NCI-H1417 (cell line): ENCODE results near the gene COL5A3.

ENCODE experiments used
- DNase-seq, 3 experiments: peaks; one replicate each; lab custom pipeline; 2025; lab: John Stamatoyannopoulos, UW

The COL5A3 gene

DNA sequence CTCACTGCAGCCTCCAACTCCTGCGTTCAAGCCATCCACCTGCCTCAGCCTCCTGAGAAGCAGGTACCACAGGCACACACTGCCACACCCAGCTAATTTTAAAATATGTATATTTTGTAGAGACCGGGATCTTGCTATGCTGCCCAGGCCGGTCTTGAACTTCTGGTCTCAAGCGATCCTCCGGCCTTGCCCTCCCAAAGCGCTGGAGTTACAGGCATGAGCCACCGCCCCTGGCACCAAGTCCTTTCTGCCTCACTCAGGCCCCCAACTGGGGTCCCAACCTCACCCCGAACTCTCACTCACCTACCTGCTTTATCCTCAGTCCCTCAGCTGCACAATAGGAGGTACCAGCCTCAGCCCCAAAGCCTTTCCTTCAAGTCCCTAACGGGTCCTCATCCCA, 635 bp upstream of the COL5A3 start:
- no peak for DNase-seq

DNA sequence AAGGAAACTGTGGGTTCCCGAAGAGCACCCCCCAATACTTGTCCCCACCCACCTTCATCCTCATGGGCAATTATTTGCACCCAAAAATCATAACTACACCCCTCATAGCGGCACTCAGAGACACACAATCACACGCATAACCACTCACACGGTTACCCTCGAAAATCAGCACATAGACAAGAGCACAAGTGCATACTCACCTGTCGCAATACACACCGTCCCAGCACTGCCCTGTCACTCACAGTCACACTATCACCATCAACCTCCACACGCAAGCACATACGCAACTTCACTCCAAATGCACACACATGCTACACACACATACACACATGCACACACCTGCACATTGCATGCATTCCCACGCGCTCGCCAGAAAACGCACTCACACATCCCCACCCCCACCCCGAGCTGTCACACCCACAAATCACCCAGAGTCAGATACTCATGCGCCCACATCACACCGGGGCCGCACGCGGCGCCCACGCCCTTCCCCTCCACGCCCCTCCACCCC, 535 bp downstream of the COL5A3 start:
- no peak for DNase-seq

DNA sequence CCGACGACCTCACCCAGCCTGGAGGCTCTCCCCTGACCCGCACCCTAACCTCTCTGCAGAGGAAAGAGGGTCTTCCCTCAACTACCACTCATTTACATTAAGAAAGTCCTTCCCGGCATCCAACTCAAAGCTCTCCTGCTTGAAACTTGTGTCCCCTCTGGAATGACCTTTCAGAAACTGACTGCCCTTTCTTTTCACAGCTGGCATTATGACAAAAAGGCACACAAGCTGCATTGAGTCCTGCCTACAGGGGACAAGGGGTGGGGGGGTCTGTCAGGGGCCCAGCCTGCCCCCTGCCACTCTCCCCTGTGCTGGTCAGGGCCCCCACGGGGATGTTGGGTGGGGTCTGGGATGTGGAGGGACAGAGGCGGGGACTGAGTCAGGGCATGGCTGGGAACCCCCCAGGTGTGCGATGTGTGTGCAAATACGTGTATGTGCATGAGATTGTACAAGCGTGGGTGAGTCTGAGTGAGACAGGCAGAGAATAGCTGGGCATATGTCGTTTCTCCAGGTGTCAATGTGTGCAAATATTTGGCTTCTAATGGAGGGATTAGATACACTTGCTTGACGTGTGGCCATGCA, 2.0 kb downstream of the COL5A3 start:
- peak in 1 of 3 experiments; percentile 14 for DNase-seq

DNA sequence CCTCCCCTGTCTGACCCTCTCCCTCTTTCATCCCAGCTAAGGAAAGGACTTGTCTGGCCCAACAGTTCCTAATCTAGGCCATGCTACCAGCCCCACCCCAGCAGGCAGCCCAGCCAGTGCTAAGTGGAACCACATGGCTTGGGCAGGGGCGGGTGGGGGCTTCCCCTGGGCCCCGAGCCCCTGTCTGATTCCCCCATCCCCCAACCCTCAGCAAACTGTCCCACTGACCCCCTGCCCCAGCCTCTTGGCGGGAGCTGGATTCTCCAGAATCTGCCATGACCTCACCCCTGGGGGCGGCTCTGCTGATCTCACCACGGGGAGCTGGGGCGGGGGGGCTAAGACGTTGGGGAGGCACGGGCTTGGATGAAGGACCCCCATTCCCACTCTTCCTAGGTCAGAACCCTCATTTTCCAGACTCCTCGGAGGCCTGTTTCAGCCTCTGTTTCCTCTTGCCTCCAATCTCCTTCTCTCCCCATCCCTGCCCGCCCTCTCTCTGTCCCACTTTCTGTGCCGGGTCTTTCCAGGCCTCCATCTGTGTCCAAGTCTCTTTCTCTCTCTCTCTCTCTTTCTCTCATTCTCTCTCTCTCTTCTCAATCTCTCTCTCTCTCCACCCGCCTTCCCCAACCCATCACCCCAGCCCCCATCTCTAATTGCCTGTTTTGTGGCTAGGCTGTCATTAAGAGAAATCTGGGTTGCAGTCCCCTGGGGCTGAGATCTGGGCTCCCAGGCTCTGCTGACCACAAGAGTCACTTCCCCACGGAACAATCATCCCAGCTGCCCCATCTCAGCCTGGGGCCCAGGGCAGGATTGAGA, 2.7 kb downstream of the COL5A3 start:
- no peak for DNase-seq

- DNase-seq: no peak
Observed at GRCh38 chr19:10006752-10007323, 3.5 kb downstream of the COL5A3 start.

DNA sequence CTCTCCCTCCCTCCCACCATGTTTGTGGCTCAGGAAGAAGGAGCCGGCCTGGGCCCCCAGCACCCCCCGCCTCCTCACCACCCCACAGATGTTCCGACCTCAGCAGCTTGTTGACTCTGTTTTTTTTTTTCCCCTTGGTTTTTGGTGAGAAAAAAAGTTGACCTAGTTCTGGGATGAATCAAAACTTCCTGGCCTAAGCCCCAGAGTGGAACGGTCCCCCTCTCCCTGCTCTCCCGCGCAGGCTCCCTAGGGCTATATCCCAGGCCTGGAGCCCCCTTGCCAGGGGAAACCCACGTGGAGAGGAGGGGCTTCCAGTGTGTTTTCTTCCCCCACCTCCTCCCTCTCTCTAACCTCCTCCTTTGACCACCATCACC, 4.0 kb downstream of the COL5A3 start:
- no peak for DNase-seq

GRCh38 chr19:10005632-10006334, 4.5 kb downstream of the COL5A3 start:
- no peak for DNase-seq

GRCh38 chr19:10004617-10005016, 5.7 kb downstream of the COL5A3 start:
- no peak for DNase-seq

DNA sequence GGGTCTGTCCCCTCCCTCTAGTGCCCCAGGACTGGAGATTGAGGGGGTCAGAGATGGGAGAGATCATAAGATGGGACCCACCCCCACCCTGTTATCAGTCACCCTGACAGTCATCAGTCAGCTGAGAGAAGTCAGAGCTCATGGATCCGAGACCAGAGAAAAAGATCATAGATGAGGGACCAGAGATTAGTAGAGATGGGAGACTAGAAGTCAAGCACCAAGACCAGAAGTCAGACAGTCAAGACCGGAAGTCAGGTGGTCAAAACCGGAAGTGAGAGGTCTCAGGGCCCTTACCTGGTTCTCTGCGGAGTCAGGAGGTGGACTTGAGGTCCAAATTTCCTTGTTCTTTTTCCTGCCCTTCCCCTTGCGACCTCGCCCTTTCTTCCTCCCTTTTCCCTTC, 7.0 kb downstream of the COL5A3 start:
- DNase-seq: no peak

DNA sequence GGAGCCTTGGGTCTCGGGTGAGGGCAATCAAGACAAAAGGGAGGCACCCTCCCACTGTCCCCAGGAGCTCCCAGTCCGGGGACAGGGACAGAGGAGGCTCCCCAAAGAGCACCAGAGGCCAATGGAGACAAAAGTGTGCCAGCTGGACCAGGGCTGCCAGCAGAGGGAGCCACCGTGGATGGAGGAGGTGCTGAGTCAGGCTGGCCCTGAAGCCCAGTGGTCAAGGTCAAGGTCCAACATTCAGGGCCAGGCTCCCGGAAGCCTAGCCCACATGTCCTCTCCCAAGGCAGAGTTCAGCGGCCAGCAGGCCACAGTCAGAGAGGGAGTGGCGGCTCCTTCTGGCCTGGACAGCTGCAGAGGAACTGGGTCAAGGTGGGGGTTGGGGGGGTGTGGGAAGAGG, 8.4 kb downstream of the COL5A3 start:
- DNase-seq: no peak

GRCh38 chr19:10000171-10000826, 10.0 kb downstream of the COL5A3 start:
- DNase-seq: peak; percentile 14 to 69 (median 26)

GRCh38 chr19:9996541-9996940, 13.8 kb downstream of the COL5A3 start:
- no peak for DNase-seq

DNA sequence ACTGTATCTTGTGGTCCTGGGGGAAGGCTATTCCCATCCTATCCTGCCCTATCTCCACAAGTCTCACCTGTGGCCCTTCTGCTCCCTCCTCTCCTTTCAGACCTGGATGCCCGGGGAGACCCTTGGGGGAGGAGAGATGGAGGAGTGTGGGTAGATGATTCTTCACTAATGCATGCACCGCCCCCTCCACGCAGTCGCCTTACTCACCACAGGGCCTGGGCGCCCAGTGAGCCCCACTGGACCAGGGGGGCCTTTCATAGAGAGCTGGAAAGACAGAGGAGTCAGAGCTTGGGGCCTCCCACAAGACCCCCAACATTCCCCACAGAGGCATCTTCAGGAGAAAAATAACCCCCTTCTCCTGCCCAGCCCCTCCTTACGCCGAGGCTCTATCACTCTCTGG, 14.3 kb downstream of the COL5A3 start:
- no peak for DNase-seq

GRCh38 chr19:9995084-9995483, 15.2 kb downstream of the COL5A3 start:
- no peak for DNase-seq

DNA sequence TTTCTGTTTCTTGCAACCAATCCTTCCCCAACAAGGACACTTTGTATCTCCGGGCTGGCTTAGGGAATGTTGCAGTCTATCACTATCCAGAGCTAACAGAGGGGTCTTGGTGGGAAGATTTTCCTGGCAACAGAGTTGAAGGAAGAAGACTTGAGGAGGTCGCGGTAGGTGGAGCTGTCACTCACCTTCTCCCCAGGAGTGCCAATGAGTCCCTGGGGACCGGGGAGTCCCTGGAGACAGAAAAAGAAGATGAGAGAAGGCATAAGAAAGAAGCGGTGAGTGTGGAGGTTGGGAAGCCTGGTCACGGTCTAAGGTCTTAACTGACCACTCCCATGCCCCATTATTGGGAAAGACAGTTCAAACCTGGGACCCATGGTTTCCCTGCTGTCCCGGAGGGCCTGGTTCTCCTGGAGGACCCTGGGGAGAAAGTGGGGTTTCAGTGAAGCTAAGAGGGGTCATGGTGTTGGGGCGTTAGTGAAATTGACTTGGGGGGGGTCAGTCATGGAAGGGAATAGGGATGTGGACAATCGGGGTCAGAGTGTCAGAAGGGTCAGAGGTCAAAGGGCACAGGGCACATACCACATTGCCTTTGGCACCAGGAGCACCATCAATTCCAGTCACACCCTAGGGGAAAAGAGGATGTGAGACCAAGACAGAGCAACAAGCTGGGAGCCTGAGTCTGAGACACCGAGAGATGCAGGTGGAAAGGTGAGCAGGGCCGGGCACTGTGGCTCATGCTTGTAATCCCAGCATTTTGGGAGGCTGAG, 18.7 kb downstream of the COL5A3 start:
- DNase-seq: no peak

GRCh38 chr19:9989504-9989903, 20.8 kb downstream of the COL5A3 start:
- no peak for DNase-seq

DNA sequence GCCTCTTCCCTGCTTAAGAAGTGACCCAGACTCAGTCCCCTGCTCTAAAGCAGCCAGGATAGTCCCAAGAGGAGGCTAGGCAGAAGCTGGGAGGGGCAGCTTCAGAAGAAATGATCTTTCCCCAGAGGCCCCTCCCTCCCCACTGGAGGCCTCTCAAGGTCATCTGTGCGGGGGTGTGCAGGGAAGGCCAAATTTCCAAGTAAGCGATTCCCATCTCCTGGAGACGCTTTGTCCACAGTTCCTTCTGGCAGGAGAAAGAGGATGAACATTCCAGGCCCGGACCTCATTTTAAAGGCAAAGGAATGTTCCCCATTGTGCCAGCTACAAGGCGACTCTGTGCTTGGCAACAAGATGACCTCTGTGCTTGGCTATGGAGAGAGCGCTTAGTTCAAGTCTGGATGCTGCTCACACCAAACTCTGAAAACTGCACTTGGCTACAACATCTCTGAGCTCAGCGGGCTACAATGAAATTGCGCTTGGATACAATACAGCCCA, 23.5 kb downstream of the COL5A3 start:
- no peak for DNase-seq

DNA sequence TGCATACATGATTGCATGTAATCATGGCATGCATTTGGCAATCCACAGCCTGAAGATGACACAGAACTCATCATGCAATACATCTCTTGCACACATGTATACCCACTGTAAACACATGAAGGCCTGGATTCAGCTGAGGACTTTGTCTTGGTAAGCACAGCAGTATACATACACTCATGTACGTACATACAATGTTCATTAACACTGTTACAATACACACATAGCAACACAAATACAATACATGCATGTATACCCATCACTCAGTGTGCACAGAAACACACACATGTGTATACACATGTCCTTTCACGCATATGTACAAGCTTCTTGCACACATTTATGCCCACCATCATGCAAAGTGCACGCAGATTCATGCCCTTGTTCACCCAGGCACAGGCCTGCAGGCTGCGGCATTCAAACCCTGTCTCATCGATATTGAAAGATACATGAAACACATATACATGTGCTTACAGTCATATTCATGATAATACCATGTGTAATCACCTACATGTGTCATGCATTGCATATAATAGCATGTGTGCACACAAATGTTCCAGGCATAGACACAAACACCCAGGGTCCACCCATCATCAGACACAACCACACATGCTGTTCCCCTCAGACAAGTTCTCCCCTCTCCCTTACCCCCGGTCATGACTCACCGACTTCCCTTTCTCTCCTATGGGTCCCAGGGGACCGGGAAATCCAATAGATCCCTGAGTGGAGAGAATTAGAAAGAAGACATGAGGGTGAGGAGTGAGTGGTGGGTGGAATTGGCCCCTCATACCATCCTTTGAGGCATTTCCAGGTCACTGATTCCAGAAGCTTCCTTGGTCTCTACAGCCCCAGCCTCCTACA, 28.7 kb downstream of the COL5A3 start:
- DNase-seq: peak in 1 of 3 experiments; percentile 7

GRCh38 chr19:9972103-9972502, 38.2 kb downstream of the COL5A3 start:
- DNase-seq: no peak
